GM12892 (cell line): ENCODE measurements around the gene TSPAN5.
"Not testable (repeated sequence)": the region's sequence is repeated elsewhere in the genome, so short reads cannot be mapped to it uniquely, and the experiment has no call there.

ENCODE experiments used
- DNase-seq: peaks from one replicate; pipeline ENCODE4 v3.0.0; 2011; ENCODE audit not compliant: insufficient read length
- FAIRE-seq: peaks from 2 replicates; lab custom pipeline; 2011; peaks lifted over from hg19 to GRCh38; lab: Jason Lieb, UNC
- POLR2A ChIP-seq: IDR thresholded peaks from 2 replicates; pipeline ENCODE4 v1.6.1; 2011; ENCODE audit warnings: low read depth, low read length, control low read depth
- POLR2AphosphoS5 ChIP-seq: IDR thresholded peaks from 2 replicates; pipeline ENCODE4 v1.6.1; 2011; ENCODE audit warnings: low read depth, low read length, control low read depth
- TAF1 ChIP-seq: IDR thresholded peaks from 2 replicates; pipeline ENCODE4 v1.6.1; 2011; ENCODE audit warnings: low read depth, mild to moderate bottlenecking, control low read depth, low read length, borderline replicate concordance

Gene TSPAN5

DNA sequence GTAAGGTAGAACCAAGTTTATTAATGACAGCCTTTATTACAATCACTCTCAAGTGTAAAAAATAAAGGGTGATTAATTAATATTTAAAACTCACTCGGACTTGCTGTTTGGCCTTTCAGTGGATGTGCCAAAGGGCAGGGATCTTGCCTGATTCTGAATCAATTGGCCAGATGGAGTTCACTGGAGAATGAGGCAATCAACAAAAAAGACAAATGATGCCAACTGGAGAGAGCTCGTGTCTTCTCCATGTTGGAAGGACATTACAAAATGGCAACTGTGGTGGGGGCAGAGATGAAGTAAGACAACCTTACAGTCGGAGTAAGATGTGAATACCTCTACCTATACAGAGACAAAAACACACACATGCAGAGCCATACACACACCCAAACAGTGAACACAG lies 188.0 kb downstream of the TSPAN5 start:
- no peak for FAIRE-seq
- TF ChIP-seq POLR2AphosphoS5 (no peak), POLR2A (no peak)
- DNase-seq = no peak

DNA sequence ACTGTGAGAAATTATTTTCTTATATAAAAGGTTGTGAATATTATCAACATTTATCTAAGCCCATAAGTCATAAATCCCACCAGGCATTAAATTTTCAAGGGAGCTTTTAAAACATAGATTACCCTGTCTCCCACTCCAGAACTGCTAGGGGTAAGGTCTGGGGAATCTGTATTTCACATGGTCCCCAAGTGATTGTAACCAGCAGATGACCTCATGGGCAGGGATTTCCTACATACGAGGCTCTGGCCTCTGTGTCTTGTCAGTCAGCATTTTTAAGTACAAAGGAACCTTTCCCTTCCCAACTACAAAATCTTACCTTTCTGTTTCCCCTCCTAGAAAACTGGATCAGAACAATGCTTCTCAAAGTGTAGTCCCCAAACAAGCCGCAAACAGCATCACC lies 188.6 kb downstream of the TSPAN5 start:
- no peak for TF ChIP-seq TAF1
- no peak for DNase-seq
- no peak for FAIRE-seq

DNA sequence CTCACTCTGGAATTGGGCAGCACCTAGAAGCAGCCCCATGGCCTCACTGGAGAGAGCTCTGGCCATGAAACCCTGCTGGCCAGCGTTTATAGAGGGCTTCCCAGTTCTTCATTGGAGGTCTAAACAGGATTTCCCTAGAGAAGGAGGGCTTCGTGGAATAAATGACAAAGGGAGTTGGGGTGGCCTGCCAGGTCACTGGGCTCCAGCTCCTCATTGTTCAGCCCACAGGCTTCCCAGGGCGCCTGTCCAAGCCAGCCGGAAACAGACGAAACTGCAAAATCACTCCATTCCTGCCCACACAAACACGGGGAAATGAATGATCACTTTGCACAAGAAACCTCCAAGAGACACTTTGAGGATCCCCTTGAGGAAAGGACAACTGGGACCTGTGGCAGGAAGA lies 189.7 kb downstream of the TSPAN5 start:
- no peak for TF ChIP-seq POLR2AphosphoS5
- no peak for TF ChIP-seq TAF1
- TF ChIP-seq POLR2A = no peak
- no peak for DNase-seq
- FAIRE-seq = no peak

DNA sequence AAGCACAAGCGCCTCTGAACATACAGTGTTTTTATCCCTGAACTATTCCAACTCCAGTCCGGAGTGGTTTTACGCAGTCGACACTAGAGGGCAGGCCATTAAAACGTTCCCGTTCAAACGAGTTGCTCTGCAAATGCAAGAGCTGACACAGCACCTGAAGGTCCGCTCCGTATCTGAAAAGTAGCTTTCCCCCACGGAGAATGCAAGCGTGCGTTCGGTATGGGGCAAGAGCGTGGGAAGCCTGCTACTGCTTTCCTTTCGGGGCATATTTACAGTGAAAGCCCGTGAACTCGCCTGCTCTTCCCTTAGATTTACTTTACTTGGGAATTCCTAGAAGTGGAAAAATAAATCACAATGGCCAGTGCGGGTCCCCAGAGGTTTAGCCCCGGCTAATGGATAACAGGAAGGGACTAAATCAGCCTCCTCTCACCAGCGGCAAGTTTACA lies 190.8 kb downstream of the TSPAN5 start:
- DNase-seq = peak; percentile 33
- TF ChIP-seq POLR2AphosphoS5 = no peak
- peak; percentile 87 for FAIRE-seq

DNA sequence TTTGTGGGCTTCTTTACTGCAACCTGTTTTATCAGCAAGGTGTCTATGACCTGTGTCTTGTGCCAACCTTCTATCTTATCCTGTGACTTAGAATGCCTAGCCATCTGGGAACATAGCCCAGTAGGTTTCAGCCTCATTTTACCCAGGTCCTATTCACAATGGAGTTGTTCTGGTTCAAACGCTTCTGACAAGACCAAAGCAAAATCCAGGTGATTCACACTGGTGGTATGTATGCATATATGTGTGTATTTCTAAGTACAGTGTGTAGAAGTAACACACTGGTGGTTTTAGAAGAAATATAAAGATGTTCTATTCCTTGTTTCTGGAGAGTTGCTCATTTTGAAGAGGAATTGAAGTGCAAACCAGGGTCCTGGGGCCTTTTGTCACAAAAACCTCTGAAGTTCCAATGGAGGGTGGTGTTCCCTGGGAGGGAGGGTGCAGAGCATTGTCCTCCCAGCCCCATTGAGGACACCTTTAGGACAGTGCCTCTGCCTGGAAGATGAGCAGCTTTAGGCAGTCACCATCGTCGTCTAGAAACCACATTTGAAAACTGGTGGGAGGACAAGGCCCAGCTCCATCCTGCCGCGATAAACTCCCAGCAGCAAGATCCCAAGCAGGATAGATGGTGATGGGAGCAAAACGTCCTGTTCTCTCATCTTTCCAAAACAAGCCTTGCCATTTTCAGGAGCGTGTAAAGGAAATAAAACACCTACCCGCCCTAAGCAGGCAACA lies 191.4 kb downstream of the TSPAN5 start:
- no peak for TF ChIP-seq POLR2AphosphoS5
- no peak for TF ChIP-seq TAF1
- no peak for TF ChIP-seq POLR2A
- FAIRE-seq (no peak), DNase-seq (no peak)

DNA sequence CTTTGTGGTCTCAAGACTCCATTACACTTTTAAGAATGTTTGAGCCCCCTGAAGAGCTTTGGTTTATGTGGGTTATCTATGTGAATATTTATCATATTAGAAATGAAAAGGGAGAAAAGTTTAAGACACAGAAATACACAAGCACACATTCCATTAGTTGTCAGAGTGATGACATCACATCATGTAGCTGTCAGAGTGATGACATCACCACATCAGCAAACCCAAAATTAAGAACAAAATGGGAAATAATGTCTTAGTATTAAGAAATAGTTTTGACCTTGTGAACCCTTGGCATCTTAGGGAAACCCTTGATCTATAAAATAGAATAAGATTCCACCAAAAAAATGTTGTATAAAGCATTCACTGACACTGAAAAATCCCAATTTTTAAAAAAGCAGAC lies 195.9 kb downstream of the TSPAN5 start:
- no peak for TF ChIP-seq TAF1
- TF ChIP-seq POLR2A = no peak
- no peak for TF ChIP-seq POLR2AphosphoS5
- no peak for DNase-seq
- FAIRE-seq = no peak

DNA sequence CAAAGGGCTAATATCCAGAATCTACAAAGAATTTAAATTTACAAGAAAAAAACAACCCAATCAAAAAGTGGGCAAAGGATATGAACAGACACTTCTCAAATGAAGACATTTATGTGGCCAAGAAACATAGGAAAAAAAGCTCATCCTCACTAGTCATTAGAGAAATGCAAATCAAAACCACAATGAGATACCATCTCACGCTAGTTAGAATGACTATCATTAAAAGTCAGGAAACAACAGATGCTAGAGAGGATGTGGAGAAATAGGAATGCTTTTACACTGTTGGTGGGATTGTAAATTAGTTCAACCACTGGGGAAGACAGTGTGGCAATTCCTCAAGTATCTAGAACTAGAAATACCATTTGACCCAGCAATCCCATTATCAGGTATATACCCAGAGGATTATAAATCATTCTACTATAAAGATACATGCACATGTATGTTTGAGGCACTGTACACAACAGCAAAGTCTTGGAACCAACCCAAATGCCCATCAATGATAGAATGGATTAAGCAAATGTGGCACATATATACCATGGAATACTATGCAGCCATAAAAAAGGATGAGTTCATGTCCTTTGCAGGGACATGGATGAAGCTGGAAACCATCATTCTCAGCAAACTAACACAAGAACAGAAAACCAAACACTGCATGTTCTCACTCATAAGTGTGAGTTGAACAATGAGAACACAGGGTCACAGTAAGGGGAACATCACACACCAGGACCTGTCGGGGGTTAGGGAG lies 197.1 kb downstream of the TSPAN5 start:
- not testable (repeated sequence) for DNase-seq, FAIRE-seq

DNA sequence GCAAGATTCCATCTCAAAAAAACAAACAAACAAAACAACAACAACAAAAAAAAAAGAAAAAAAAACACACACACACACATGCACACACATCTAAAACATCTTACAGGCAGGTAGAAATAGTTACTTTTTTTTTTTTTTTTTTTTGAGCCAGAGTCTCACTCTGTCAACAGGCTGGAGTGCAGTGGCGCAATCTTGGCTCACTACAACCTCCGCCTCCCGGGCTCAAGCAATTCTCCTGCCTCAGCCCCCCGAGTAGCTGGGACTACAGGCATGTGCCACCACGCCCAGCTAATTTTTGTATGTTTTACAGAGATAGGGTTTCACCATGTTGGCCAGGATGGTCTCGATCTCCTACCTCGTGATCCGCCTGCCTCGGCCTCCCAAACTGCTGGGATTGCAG lies 201.0 kb downstream of the TSPAN5 start:
- FAIRE-seq, DNase-seq: not testable (repeated sequence)

DNA sequence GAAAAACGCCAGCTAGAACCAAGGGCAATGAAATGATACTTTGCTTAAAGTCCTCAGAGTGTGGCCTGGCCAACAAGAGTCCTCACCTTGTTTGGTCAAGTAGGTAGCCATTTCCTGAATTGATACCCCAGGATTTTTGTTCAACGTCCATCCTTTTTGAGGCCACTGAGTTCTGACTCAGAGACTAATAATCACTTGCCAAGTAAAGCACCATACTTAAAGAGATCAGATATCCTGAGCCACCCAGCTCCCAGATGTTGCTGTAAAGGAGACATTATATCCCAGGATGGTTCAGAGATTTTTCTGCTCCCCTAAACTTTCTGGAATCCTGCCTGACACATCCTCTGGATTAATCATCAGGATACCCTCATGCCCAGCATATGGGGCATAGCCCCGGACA lies 206.3 kb downstream of the TSPAN5 start:
- FAIRE-seq = no peak
- DNase-seq = no peak
- no peak for TF ChIP-seq TAF1
- TF ChIP-seq POLR2A = no peak
- TF ChIP-seq POLR2AphosphoS5 = no peak

DNA sequence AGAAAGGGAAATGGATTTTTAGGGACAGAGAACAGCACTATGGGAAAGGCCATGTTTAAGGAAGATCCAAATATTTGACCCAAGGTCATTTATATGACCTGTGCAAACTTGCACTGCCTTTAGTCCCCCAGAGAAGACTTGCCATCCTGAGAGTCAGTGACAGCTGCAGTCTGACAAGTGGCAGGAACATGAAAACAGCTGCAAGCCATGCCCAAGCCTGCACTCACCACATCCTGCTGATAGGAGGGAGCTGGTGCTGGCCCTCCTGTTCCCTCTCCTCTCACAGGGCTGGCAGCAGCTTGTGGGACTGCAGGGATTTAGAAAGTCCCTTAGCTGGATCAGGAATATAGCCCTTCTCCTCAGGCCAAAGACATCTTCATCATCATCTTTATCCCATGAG lies 209.5 kb downstream of the TSPAN5 start:
- TF ChIP-seq POLR2AphosphoS5 (no peak), TAF1 (no peak), POLR2A (no peak)
- FAIRE-seq = no peak

DNA sequence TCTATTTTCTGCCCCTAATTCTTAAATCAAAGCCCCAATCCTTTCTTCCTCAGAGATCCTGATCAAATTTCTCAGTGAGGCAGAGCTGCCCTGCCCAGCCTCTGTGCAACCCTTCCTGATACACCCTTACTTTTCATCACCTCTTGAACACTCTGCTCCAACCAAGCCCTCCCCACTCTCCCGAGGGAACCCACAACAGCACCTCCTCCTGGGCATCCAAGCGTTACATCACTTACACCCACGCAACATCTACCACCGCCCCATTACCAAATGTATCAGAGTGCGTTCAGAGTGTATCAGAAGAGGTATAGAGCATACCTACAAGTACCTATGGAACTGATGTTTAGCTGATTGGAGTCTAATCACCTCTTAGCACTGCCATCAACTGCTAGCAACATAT lies 210.8 kb downstream of the TSPAN5 start:
- FAIRE-seq (no peak), DNase-seq (no peak)
- no peak for TF ChIP-seq POLR2AphosphoS5
- TF ChIP-seq POLR2A = no peak
- no peak for TF ChIP-seq TAF1

More for the DNA sequence above, 209.5 kb downstream of the TSPAN5 start:
- DNase-seq = no peak

DNA sequence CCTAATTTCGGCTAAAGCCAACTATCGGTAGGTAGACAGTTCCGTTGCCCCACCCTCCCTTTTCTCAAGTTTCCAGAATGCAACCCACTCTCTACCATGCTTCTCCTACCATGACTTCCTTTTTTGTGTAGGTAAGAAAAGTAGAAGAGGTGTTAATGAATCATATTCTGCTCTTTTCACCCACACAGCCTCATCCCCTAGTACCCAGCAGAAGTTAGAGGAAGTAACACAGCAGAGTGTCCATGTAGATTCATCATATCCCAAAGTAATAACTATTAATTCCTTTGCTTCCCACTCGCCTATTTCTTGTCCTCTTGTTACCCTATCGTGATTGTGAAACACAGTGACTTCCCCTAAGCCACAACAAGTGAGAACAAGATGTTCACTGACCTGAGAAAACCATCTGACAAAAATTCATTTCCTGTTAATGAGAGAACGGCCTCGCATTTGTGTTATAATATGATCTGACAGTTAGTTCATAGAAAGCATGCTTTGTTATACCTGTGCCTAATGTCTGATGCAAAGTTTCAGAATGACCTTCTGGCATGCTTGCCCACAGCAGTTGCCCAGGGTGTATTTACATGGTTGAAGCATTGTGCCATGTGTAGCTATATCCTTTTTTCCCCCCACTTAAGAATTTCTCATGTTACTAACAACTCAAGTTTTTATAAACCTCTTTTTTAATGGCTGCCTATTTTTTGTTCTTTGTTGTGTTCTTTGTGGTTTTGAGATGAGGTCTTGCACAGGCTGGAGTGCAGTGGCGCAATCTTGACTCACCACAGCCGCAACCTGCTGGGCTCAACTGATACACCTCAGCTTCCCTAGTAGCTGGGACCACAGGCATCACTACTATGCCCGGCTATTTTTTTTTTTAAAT lies 211.7 kb downstream of the TSPAN5 start:
- TF ChIP-seq POLR2A (no peak), TAF1 (no peak), POLR2AphosphoS5 (no peak)
- FAIRE-seq (peak; percentile 86), DNase-seq (no peak)
